GM19023 (cell line): ENCODE data around the gene ATRN.

Experiments used
- ATAC-seq: cut with Tn5 transposase; IDR thresholded peaks from one replicate; pipeline ENCODE4 v1.9.1; 2021; ENCODE audit warnings: mild to moderate bottlenecking, moderate library complexity; ENCODE audit not compliant: unreplicated experiment

Gene ATRN

GRCh38 chr20:3691306-3691705 lies 220.5 kb downstream of the ATRN start:
- ATAC-seq = no peak

GRCh38 chr20:3691897-3692296 lies 221.1 kb downstream of the ATRN start:
- ATAC-seq = no peak

- ATAC-seq = no peak
Observed at GRCh38 chr20:3692706-3693294, 222.0 kb downstream of the ATRN start.

GRCh38 chr20:3693376-3693775 lies 222.6 kb downstream of the ATRN start:
- no peak for ATAC-seq

GRCh38 chr20:3694864-3695263 lies 224.0 kb downstream of the ATRN start:
- ATAC-seq = no peak

- no peak for ATAC-seq
Observed at GRCh38 chr20:3696200-3696599, 225.4 kb downstream of the ATRN start.

- no peak for ATAC-seq
Observed at GRCh38 chr20:3696745-3697587, 226.1 kb downstream of the ATRN start.

- no peak for ATAC-seq
Observed at GRCh38 chr20:3697588-3698305, 226.9 kb downstream of the ATRN start.

GRCh38 chr20:3698591-3699001 lies 227.8 kb downstream of the ATRN start:
- ATAC-seq = no peak

GRCh38 chr20:3699037-3699436 lies 228.2 kb downstream of the ATRN start:
- no peak for ATAC-seq
